ENCODE data around the gene CCDC12.

CCDC12 gene

GRCh38 chr3:47007482-47008233 is 31.1 kb upstream of the CCDC12 start:
- DNase-seq (ENCODE audit: low spot score) = no peak
- FAIRE-seq = peak; percentile 20

- FAIRE-seq = no peak
- DNase-seq (ENCODE audit: low spot score) = no peak
These were observed 30.5 kb upstream of the CCDC12 start for GRCh38 chr3:47007001-47007400.

DNA sequence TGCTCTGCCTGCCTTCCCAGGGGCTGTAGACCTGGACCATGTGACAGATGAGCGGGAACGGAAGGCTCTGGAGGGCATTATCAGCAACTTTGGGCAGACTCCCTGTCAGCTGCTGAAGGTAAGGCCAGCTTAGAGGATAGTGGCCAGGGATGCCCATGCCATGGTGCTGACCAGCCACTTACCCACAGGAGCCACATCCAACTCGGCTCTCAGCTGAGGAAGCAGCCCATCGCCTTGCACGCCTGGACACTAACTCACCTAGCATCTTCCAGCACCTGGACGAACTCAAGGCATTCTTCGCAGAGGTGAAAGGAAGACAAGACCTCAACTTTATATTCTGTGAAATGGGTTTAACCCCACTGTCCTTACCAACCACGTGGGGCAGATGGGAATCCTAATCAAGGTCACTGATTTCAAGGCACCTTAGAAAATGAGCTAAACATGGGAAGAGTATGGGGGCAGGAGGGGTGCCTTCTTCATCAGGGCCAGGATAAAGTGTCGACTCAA is 29.7 kb upstream of the CCDC12 start:
- DNase-seq (ENCODE audit: low spot score) = no peak
- no peak for FAIRE-seq

GRCh38 chr3:47005212-47006144 is 28.9 kb upstream of the CCDC12 start:
- FAIRE-seq (no peak), DNase-seq (ENCODE audit: low spot score) (no peak)

- no peak for FAIRE-seq
- no peak for DNase-seq (ENCODE audit: low spot score)
These were observed 28.0 kb upstream of the CCDC12 start for GRCh38 chr3:47004369-47005211.

DNA sequence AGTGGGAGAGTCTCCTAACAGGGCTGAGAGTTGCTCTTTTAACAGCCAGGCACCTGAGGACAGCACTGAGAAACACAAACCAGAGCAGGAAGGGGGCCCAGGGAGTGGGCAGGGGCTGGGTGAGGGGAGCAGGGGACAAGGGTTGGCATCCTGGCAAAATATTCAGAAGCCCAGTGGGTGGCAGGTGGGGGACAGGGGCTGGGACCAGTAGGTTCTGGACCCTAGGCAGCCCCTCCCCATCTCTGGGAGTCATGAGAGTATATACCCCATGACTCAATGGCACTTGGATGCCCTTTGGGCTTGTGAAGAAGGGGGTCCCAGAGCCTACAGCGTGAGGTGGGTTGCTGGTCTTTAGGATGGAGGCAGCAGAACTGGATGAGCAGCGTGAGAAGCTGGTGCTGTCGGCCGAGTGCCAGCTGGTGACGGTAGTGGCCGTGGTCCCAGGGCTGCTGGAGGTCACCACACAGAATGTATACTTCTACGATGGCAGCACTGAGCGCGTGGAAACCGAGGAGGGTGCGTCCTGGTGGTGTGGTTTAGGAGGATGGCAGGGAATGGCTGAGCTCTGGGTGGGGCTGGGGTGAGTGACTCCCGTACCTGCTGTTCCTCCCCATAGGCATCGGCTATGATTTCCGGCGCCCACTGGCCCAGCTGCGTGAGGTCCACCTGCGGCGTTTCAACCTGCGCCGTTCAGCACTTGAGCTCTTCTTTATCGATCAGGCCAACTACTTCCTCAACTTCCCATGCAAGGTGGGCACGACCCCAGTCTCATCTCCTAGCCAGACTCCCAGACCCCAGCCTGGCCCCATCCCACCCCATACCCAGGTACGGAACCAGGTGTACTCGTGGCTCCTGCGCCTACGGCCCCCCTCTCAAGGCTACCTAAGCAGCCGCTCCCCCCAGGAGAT is 27.2 kb upstream of the CCDC12 start:
- DNase-seq (ENCODE audit: low spot score) = no peak
- FAIRE-seq = no peak

DNA sequence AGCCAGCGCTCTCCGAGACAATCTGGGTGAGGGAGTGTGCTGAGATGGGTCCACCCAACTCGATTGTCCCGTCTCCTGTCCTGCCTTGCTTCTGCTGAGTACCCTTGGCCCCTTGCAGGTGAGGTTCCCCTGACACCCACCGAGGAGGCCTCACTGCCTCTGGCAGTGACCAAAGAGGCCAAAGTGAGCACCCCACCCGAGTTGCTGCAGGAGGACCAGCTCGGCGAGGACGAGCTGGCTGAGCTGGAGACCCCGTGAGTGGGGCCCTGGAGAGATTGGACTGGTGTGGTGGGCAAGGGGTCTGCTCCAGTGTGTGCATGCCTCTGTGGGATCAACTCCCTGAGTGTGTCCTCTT is 26.5 kb upstream of the CCDC12 start:
- DNase-seq (ENCODE audit: low spot score) (no peak), FAIRE-seq (no peak)

GRCh38 chr3:47002171-47003055 is 25.9 kb upstream of the CCDC12 start:
- FAIRE-seq (no peak), DNase-seq (ENCODE audit: low spot score) (no peak)

GRCh38 chr3:47001731-47002170 is 25.2 kb upstream of the CCDC12 start:
- DNase-seq (ENCODE audit: low spot score) (no peak), FAIRE-seq (no peak)

DNA sequence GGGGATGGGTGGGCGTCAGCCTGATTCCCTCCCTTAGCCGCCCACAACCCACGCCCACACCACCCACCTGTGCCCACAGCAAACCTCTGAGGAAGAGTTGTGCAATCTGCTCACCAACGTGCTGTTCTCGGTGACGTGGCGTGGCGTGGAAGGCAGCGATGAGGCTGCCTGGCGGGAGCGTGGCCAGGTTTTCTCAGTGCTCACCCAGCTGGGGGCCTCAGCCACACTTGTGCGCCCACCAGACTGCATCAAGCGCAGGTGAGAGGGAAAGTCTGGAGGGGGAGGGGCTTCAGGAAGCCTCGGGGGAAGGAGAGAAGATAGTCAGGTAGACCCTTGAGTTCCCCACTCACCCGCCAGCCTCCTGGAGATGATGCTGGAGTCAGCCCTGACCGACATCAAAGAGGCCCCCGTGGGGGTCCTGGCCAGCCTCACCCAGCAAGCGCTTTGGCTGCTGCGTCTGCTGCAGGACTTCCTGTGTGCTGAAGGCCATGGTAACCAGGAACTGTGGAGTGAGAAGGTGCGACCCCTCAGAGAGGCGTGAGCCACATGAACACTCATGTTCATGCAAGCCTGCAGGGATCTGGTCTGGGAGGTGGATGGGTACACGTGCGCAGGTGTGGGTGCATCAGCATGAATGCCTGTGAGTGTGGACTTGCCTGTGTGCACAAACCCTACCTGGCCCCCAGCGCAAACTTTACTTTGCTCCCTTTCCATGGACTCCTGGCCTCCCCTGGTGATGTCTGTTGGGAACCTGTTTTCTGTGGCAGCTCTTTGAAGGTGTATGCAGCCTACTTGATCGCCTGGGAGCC is 24.6 kb upstream of the CCDC12 start:
- FAIRE-seq (no peak), DNase-seq (ENCODE audit: low spot score) (no peak)

DNA sequence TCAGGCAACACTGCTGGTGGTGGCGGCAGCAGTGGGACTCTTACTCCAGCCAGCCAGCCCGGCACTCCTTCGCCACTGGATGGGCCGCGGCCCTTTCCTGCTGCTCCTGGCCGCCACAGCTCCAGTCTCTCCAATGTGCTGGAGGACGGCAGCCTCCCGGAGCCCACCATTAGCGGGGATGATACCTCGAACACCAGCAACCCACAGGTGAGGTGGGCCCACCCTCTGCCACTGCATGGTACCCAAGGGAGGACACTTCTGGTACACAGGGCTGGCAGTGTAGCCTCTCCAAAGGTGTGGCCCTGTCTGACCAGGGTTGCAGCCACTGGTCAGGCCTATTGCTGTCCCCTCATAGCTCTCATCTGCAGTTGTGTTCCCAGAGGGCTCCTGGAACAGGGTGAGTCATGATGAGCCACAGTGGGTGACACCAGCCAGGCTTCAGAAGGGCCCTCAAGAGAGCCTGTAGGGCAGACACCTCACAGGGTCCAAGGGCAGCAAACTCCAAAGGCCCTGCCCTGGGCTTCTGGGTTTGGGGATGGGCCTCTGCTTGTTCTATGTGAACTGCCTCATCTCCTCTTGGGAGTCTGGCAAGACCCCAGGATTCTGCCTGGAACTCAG is 23.8 kb upstream of the CCDC12 start:
- DNase-seq (ENCODE audit: low spot score) = no peak
- FAIRE-seq = no peak

- no peak for FAIRE-seq
- no peak for DNase-seq (ENCODE audit: low spot score)
These were observed 23.1 kb upstream of the CCDC12 start for GRCh38 chr3:46999516-47000197.

DNA sequence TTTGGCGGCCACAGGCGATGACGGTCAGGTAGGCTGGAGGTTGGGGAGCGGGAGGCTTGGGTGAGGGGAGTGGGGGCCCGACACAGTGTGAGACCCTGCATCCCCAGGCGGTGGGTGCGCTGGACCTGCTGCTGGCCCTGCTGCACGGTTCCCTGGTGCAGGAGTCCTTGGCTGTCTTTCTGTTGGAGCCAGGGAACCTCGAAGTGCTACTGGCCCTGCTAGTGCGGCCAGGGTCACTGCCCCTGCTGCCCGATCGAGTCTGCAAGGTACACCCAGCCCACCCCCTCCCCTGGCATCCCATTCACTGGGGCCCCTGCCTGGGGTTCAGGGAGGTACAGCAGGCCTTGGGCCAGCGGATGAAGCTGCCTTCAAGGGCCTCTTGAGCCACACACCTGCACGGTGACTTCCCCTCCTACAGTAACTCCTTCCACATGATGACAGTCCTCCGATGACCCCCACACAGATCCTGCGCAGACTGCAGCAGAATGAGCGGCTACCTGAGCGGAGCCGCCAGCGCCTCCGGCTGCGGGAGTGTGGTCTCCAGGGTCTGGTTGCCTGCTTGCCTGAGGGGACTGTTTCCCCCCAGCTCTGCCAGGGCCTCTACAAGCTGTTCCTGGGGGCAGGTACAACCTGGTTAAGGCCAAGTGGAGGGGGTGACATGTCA is 22.4 kb upstream of the CCDC12 start:
- FAIRE-seq (peak; percentile 5), DNase-seq (ENCODE audit: low spot score) (no peak)

- no peak for FAIRE-seq
- DNase-seq (ENCODE audit: low spot score) = peak; percentile 69
These were observed 21.7 kb upstream of the CCDC12 start for GRCh38 chr3:46998121-46998851.

- no peak for DNase-seq (ENCODE audit: low spot score)
- FAIRE-seq = no peak
These were observed 21.0 kb upstream of the CCDC12 start for GRCh38 chr3:46997453-46998091.
